Islet of Langerhans (tissue), 1 donor: ENCODE data around the gene AATK.

ENCODE experiments used
- FAIRE-seq: peaks from one replicate; lab custom pipeline; 2011; peaks lifted over from hg19 to GRCh38; lab: Jason Lieb, UNC

Gene AATK

GRCh38 chr17:81111066-81111465, 55.0 kb downstream of the AATK start:
- no peak for FAIRE-seq

- FAIRE-seq = no peak
Observed at GRCh38 chr17:81110488-81111040, 55.5 kb downstream of the AATK start.

GRCh38 chr17:81109957-81110356, 56.1 kb downstream of the AATK start:
- no peak for FAIRE-seq

- no peak for FAIRE-seq
Observed at GRCh38 chr17:81108220-81108619, 57.8 kb downstream of the AATK start.

- FAIRE-seq = no peak
Observed at GRCh38 chr17:81106716-81107115, 59.3 kb downstream of the AATK start.

GRCh38 chr17:81103379-81103778, 62.6 kb downstream of the AATK start:
- FAIRE-seq = no peak

- FAIRE-seq = no peak
Observed at GRCh38 chr17:81102869-81103268, 63.2 kb downstream of the AATK start.

- FAIRE-seq = no peak
Observed at GRCh38 chr17:81102352-81102751, 63.7 kb downstream of the AATK start.

GRCh38 chr17:81101614-81102306, 64.3 kb downstream of the AATK start:
- no peak for FAIRE-seq

GRCh38 chr17:81100668-81101067, 65.4 kb downstream of the AATK start:
- no peak for FAIRE-seq

GRCh38 chr17:81099888-81100287, 66.1 kb downstream of the AATK start:
- no peak for FAIRE-seq

- FAIRE-seq = no peak
Observed at GRCh38 chr17:81097943-81098308, 68.1 kb downstream of the AATK start.

GRCh38 chr17:81097134-81097942, 68.7 kb downstream of the AATK start:
- no peak for FAIRE-seq

- no peak for FAIRE-seq
Observed at GRCh38 chr17:81096741-81097133, 69.3 kb downstream of the AATK start.

GRCh38 chr17:81095383-81095762, 70.6 kb downstream of the AATK start:
- FAIRE-seq = no peak

- peak; percentile 33 for FAIRE-seq
Observed at GRCh38 chr17:81094509-81095382, 71.3 kb downstream of the AATK start.

GRCh38 chr17:81093619-81094508, 72.2 kb downstream of the AATK start:
- FAIRE-seq = no peak

- FAIRE-seq = no peak
Observed at GRCh38 chr17:81092518-81093095, 73.4 kb downstream of the AATK start.

- FAIRE-seq = no peak
Observed at GRCh38 chr17:81091774-81092517, 74.1 kb downstream of the AATK start.

GRCh38 chr17:81091154-81091553, 74.9 kb downstream of the AATK start:
- FAIRE-seq = no peak
